Mammary epithelial cell (primary cell): ENCODE measurements around the gene ICAM1.

Source experiments
- CTCF ChIP-seq, 2 donors: IDR thresholded peaks in 1 of 2; conservative IDR thresholded peaks in 1 of 2; 2 replicates each; pipeline ENCODE4 v1.5.1; 2011 to 2012; ENCODE audit warnings: inconsistent platforms in 2 of 2, low read length in 2 of 2, mild to moderate bottlenecking in 2 of 2, control low read depth in 1 of 2, low read depth in 1 of 2; ENCODE audit not compliant: insufficient read depth in 1 of 2; ENCODE audit errors: extremely low read depth in 1 of 2
- EZH2 ChIP-seq: IDR thresholded peaks from 2 replicates; pipeline ENCODE4 v1.6.1; 2012; ENCODE audit warnings: low read length, inconsistent platforms, borderline replicate concordance

- TF ChIP-seq CTCF (conservative IDR thresholded peaks at IDR 0.05 in 1 of 2, IDR thresholded peaks at IDR 0.05 in 1 of 2; ENCODE audit: extremely low read depth in 1 of 2, insufficient read depth in 1 of 2, low read depth in 1 of 2, low read length in 2 of 2): no peak
- TF ChIP-seq EZH2: no peak
These were observed 14.4 kb upstream of the ICAM1 start for GRCh38 chr19:10256551-10256950.
